Endometrium (tissue), 2 donors: ENCODE results near the gene PDE9A.
A peak's percentile ranks its signal among the peaks of the same experiment; 100 is the strongest.
"Not testable (repeated sequence)": the region's sequence is repeated elsewhere in the genome, so short reads cannot be mapped to it uniquely, and the experiment has no call there.

Experiments
- FAIRE-seq: peaks from 2 replicates; lab custom pipeline; 2012; peaks lifted over from hg19 to GRCh38; lab: Jason Lieb, UNC
- donor health status: control.
- donor health status: control.

The PDE9A gene

GRCh38 chr21:42715427-42715826 is 62.0 kb downstream of the PDE9A start:
- not testable (repeated sequence) for FAIRE-seq

- FAIRE-seq = no peak
These were observed 62.7 kb downstream of the PDE9A start for GRCh38 chr21:42716074-42716473.

- not testable (repeated sequence) for FAIRE-seq
These were observed 67.1 kb downstream of the PDE9A start for GRCh38 chr21:42720484-42720883.

GRCh38 chr21:42721341-42721824 is 68.0 kb downstream of the PDE9A start:
- no peak for FAIRE-seq

- FAIRE-seq = no peak
These were observed 68.7 kb downstream of the PDE9A start for GRCh38 chr21:42722153-42722552.

GRCh38 chr21:42722808-42723473 is 69.5 kb downstream of the PDE9A start:
- FAIRE-seq = no peak

GRCh38 chr21:42724226-42724920 is 71.0 kb downstream of the PDE9A start:
- no peak for FAIRE-seq

GRCh38 chr21:42725416-42725930 is 72.1 kb downstream of the PDE9A start:
- FAIRE-seq = no peak

- no peak for FAIRE-seq
These were observed 78.0 kb downstream of the PDE9A start for GRCh38 chr21:42731264-42732032.

- FAIRE-seq = no peak
These were observed 78.6 kb downstream of the PDE9A start for GRCh38 chr21:42732033-42732410.

- no peak for FAIRE-seq
These were observed 79.7 kb downstream of the PDE9A start for GRCh38 chr21:42733037-42733627.

- FAIRE-seq = no peak
These were observed 80.5 kb downstream of the PDE9A start for GRCh38 chr21:42733874-42734273.

GRCh38 chr21:42734323-42734971 is 81.0 kb downstream of the PDE9A start:
- no peak for FAIRE-seq

GRCh38 chr21:42735061-42735460 is 81.6 kb downstream of the PDE9A start:
- no peak for FAIRE-seq

- FAIRE-seq = no peak
These were observed 82.5 kb downstream of the PDE9A start for GRCh38 chr21:42735944-42736343.

- FAIRE-seq = no peak
These were observed 83.4 kb downstream of the PDE9A start for GRCh38 chr21:42736646-42737350.

GRCh38 chr21:42737951-42738590 is 84.7 kb downstream of the PDE9A start:
- FAIRE-seq = peak; percentile 53

- FAIRE-seq = no peak
These were observed 85.9 kb downstream of the PDE9A start for GRCh38 chr21:42739061-42739931.

- FAIRE-seq = no peak
These were observed 87.0 kb downstream of the PDE9A start for GRCh38 chr21:42740405-42740909.
